ENCODE measurements around the gene FAF2.

Gene FAF2

GRCh38 chr5:176415240-176415951, 32.8 kb upstream of the FAF2 start:
- peak overlapping the region; percentile 78 for H3K27ac ChIP-seq
- TF ChIP-seq ZFX (IDR thresholded peaks at IDR 0.05; ENCODE audit: borderline replicate concordance) (no peak), CTCF (IDR thresholded peaks at IDR 0.05) (no peak)

GRCh38 chr5:176415952-176416924, 31.9 kb upstream of the FAF2 start, which contains the start of gene CLTB:
CLTB (minus strand) TSS chr5:176416539; CDS start chr5:176416363, 176 bp downstream.
- TF ChIP-seq ZFX (IDR thresholded peaks at IDR 0.05; ENCODE audit: borderline replicate concordance), result no peak
- TF ChIP-seq CTCF (IDR thresholded peaks at IDR 0.05), result peak; percentile 97
- peak within 1 kb of the TSS; percentile 78 for H3K27ac ChIP-seq

- H3K27ac ChIP-seq, result peak overlapping the region; percentile 78
- TF ChIP-seq ZFX (IDR thresholded peaks at IDR 0.05; ENCODE audit: borderline replicate concordance) (no peak), CTCF (IDR thresholded peaks at IDR 0.05) (no peak)
Measured at GRCh38 chr5:176416965-176417364, 31.2 kb upstream of the FAF2 start.

GRCh38 chr5:176418251-176418650, 29.9 kb upstream of the FAF2 start:
- TF ChIP-seq ZFX (IDR thresholded peaks at IDR 0.05; ENCODE audit: borderline replicate concordance) (no peak), CTCF (IDR thresholded peaks at IDR 0.05) (no peak)
- H3K27ac ChIP-seq, result no peak overlapping the region

GRCh38 chr5:176420086-176420485, 28.1 kb upstream of the FAF2 start:
- no peak overlapping the region for H3K27ac ChIP-seq
- TF ChIP-seq CTCF (IDR thresholded peaks at IDR 0.05) (no peak), ZFX (IDR thresholded peaks at IDR 0.05; ENCODE audit: borderline replicate concordance) (no peak)

GRCh38 chr5:176420972-176421544, 27.1 kb upstream of the FAF2 start:
- TF ChIP-seq CTCF (IDR thresholded peaks at IDR 0.05) (no peak), ZFX (IDR thresholded peaks at IDR 0.05; ENCODE audit: borderline replicate concordance) (no peak)
- H3K27ac ChIP-seq, result no peak overlapping the region

All from 22Rv1 (cell line).